GM12874 (cell line): Measurements from ENCODE around the gene ANO4.

Experiments used
- TF ChIP-seq, protein P1 (sequence below): IDR thresholded peaks from 2 replicates; pipeline ENCODE4 v1.5.1; 2011; ENCODE audit warnings: low read depth, mild to moderate bottlenecking, control low read depth, low read length, moderate library complexity; ENCODE audit not compliant: insufficient read depth

Gene ANO4

DNA sequence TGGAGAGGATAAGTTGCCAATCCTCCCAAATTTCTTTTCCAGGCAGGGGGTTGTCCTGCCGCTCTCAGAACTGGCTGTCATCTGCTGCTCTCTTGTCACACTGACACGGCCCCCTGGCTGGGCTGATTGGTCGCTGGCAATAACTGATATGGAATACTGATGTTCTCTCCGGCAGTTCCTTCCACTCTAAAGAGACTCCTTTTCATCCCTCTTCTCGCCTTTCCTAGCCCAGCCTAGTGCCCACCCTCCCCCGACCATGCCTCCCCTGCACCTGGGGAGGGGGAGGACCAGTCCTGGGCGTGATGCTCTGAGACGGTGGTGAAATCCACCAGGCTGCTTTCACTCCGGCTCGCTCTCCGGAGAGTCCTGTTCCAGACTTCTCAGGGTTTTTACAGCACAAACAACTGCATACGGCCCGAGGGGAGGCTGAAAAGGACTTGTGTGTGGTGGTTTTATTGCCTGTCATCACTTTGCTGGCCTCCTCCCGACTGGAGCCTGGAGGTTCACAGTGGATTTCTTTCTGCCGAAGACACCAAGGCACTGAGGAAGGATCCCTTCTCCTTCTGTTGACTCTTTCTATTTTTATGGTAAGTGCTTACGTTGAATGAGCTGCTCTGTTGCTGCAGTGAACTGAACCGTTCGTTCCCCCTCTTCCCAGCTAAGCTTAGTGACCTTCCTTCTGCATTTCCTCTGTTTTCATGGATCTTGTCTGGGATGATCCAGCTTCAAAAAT is at the start of gene ANO4:
TSS of gene ANO4 (plus strand) at position 336 of the 733 bp plus-strand sequence. CDS start 107,010 bp downstream, outside the sequence.
- TF ChIP-seq, protein P1, sequence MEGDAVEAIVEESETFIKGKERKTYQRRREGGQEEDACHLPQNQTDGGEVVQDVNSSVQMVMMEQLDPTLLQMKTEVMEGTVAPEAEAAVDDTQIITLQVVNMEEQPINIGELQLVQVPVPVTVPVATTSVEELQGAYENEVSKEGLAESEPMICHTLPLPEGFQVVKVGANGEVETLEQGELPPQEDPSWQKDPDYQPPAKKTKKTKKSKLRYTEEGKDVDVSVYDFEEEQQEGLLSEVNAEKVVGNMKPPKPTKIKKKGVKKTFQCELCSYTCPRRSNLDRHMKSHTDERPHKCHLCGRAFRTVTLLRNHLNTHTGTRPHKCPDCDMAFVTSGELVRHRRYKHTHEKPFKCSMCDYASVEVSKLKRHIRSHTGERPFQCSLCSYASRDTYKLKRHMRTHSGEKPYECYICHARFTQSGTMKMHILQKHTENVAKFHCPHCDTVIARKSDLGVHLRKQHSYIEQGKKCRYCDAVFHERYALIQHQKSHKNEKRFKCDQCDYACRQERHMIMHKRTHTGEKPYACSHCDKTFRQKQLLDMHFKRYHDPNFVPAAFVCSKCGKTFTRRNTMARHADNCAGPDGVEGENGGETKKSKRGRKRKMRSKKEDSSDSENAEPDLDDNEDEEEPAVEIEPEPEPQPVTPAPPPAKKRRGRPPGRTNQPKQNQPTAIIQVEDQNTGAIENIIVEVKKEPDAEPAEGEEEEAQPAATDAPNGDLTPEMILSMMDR = no peak

GRCh38 chr12:100745378-100746071 is 49.1 kb upstream of the ANO4 start:
- TF ChIP-seq, protein P1 = no peak

- TF ChIP-seq, protein P1 = no peak
These were observed 41.7 kb upstream of the ANO4 start for GRCh38 chr12:100752841-100753240.

DNA sequence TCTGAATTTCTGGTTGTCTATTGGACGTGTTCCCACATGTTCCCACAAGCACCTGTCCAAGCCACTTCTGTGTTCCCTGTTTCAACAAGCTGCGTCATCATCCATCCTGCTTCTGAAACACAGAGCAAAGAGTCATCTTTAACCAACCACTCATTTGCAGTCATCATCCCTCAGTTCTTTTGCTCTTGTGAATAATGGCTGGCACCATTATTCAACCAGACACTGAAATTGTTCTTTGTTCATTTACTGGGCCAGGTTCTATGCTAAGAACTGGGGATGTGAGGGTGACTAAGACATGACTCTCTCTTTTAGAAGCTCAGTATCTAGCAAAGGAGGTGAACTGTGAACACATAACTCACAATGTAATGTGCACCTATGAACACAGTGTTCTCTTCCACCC is 40.7 kb upstream of the ANO4 start:
- TF ChIP-seq, protein P1 = no peak

GRCh38 chr12:100755186-100755585 is 39.4 kb upstream of the ANO4 start:
- TF ChIP-seq, protein P1 = no peak

- TF ChIP-seq, protein P1 = no peak
These were observed 36.5 kb upstream of the ANO4 start for GRCh38 chr12:100758083-100758482.

GRCh38 chr12:100767371-100767770 is 27.2 kb upstream of the ANO4 start:
- TF ChIP-seq, protein P1 = no peak
